ENCODE measurements around the gene PAFAH2.

Gene PAFAH2

DNA sequence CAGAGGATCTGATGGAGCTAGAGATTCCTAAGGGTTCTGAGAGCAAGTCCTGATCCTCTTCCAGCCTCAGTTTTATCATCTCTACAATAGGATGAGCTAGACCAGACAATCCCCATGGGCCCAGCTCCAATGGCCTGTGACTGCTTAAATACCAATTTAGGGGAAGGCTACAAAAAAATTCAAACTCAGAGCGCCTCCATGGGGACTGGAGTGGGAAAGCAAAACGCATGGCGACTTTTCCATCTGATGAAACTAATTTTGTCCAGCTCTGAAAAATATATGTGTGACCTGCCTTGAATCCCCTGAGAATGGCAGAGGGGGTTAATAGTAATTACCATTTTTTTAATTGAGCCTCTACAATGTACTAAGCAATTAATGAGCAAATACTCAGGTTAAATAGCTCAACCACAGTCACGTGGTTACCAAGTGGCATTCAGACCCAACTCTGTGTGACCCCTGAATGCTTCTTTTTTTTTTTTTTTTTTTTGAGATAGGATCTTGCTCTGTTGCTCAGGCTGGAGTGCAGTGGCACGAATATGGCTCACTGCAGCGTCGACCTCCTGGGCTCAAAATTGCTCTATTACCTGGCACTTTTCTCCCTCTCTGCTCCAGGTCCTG is 32.1 kb upstream of the PAFAH2 start:
- DNase-seq, result no peak

DNA sequence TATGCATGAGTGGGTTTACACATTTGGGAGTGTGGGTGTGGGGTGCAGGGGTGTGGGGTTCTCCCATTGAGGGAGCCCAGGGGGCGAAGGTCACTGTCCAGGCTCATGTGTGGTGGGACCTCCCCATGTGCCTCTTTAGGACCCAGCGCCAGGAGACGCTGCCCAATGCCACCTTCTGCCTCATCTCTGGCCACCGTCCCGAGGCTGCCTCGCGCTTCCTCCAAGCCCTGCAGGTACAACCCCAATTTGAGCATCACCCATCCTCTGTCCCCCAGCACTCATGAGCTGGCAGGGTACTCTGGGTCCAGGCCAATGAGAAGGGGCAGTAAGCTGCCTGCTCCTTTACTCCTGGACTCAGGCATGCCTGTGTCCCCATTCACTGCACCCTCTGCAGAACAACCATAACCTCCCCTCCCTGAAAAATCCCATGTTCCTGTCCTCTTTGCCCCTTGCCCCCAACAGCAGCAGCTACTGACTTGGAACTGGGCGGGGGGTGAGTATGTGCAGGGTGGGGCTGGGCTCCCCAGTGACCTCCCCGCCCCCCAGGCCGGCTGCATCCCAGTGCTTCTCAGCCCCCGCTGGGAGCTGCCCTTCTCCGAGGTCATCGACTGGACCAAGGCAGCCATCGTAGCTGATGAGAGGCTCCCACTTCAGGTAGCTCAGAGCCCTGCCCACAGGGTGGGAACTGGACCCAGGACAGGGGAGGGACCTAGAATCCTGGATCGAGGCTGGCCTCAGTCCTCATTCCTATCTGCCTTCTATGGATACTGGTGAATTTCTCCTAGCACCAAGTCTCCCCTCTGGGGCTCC is 31.4 kb upstream of the PAFAH2 start:
- DNase-seq, result no peak

DNA sequence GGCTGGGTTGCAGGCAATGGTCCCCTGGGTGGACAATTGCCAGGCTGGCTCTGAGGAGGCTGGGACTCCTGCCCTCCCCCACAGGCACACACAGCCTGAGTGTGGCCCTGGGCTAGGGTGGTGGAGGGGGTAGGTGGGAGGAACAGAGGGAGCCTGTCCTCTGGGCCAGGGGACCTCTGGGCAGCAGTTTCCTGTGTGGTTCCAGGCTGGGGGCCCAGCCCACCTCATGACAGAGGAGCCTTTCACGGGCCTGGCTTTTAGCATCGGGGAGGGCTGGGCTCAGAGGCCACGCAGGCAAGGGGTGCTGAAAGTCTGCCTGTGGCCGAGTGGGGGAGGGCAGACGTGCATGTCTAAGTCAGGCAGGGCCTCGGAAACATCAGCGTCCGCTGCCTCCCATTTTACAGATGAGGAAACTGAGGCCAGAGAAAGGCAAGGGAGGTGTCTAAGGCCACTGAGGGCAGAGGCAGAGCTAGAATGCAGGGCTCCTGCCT is 30.7 kb upstream of the PAFAH2 start:
- no peak for DNase-seq

DNA sequence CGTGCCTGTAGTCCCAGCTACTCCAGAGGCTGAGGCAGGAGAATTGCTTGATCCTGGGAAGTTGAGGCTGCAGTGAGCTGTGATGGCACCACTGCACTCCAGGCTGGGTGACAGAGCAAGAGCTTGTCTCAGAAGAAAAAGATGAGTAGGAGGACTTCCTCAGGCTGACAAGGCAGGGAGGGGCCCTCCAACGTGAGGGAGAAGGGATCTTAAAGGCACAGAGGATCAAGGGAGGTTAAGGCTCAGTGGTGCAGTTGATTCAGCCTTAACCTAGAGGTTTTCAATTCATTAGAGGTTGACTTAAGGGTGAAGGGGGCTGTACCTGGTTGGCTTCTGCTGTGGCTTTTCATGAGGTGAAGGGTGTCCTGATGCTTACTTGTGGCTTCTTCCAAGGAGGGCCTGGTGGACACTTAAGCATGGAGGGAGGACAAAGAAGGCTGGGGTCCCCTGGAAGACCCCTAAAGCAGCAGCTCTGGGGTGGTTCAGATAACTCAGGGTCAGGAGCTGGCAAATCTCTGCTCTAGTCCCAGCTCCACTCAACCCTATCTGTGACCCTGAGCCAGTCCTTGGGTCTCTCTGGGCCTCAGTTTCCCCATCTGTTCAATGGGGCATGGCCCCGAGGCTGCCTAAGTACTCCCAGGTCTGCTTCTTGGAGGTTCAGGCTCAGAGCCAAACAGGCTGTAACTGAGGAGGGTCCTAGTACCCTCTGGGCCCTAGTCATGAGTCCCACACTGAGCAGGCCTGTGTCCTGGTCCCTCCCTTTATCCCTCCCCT is 30.0 kb upstream of the PAFAH2 start:
- no peak for DNase-seq

DNA sequence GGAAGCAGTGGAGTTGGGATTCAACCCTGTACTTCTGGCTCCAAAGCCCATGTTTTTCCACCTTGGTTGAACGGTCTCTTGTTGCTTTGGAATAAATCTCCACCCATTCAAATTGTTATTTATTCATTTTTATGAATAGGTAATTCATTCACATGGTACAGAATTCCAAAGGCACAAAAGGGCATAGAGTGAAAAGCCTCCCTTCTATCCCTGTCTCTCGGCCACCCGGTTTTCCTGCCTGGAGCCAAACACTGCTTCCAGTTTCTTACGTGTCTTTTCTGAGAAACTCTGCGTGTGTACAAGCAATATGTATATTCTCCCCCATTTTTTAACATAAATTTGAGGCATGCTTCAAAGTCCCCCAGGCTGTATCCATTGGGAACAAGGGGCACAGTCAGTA is 27.7 kb upstream of the PAFAH2 start:
- no peak for DNase-seq

DNA sequence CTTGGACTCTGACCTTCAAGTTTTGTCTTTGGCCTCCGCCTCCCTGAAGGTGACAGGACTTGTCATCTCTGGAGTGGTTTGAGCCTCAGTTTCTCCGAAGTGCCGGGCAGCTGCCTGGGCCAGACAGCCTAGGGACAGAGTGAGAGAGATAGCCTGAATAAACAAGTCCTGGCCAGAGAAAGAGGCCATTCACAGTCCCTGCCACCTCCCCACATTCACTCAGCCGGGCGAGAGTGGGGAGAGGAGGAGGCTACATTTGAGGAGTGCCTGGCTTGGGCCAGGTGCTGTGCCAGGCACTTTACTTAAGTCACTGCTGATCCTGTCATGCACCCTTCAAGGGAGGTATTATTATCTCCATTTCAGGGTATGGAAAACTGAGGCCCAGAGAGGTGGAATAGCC is 27.2 kb upstream of the PAFAH2 start:
- DNase-seq, result no peak

DNA sequence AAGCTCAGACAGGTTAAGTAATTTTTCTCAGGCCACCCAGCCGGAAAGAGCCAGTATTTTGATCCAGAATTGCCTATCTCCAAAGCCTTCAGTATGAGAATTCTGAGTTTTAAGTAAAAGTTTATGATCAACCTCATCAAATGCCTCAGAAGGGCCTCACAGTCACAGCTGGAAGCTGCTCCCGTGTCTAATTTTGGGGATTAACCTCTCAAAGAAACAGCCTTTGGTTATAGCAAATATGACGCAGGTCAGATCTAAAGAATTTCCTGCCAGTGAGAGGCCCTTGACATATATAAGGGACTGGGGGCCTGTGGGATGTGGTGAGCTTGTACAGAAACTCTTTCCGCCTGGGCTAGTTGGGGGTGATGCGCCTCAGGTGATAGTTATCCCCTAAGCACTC is 26.0 kb upstream of the PAFAH2 start:
- DNase-seq, result no peak

DNA sequence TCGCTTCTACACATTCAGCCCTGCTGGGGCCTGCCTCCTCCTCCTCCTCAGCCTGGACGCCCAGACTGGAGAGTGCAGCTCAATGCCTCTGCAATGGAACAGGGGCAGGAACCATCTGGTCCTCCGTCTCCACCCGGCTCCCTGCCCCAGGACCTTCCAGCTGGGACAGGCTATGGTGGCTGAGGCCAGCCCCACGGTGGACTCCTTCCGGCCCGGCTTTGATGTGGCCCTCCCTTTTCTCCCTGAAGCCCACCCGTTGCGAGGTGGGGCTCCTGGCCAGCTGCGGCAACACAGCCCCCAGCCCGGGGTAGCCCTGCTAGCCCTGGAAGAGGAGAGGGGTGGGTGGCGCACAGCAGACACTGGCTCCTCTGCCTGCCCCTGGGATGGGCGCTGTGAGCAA is 25.1 kb upstream of the PAFAH2 start:
- DNase-seq, result no peak

DNA sequence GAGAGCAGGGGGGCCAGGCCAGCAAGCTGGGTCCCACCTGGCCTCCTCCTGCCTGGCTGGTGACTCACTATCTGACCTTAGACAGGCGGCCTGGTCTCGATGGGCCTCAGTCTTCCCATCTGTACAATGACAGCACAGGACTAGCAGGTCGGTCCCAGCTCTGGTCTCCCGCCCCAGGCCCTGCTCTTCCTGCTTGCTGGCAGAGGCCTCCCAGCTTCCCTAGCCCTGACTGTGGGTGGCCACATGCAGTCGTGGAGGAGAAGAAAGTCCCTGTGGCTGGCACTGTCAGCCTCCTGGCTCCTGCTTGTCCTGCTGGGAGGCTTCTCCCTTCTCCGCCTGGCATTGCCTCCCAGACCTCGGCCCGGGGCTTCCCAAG is 24.5 kb upstream of the PAFAH2 start:
- no peak for DNase-seq

DNA sequence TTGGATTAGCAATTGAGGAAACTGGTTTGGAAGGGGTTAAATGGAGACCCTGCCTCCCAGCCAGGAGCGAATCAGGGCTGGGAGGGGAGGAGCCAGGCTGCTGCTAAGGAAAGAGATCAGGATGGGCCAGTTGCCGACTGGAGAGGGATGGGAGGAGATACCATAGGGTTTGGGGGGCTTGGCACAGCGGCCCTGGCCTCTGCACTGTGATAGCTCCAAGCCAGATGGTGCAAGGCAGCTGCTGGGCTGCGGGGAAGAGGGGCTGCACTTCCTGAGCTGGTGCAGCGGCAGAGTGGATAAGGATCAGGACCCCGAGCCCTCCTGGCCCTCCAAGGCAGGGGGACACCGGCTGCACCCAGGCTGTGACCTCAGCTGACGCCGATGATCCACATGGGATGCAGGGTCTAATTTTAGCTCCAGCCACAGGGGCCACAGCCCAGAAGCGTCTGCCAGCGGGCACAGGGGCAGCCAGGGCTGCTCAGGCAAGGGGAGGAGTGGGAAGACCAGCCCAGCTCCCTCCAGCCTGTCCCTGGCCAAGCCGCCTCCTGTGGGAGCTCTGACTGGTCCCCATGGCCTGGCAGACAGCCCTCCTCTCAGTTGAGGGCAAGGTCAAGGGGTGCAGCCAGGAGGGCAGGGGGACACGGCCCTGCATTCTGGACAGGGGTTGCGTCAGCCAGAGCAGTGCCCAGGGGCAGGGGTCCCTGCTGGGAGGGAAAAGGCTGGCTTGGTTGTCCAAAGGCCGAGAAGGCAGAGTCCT is 24.0 kb upstream of the PAFAH2 start, which contains the start of gene EXTL1:
TSS of gene EXTL1 (plus strand) at position 129 of the 757 bp plus-strand sequence. CDS start 872 bp downstream, outside the sequence.
- no peak for DNase-seq

DNA sequence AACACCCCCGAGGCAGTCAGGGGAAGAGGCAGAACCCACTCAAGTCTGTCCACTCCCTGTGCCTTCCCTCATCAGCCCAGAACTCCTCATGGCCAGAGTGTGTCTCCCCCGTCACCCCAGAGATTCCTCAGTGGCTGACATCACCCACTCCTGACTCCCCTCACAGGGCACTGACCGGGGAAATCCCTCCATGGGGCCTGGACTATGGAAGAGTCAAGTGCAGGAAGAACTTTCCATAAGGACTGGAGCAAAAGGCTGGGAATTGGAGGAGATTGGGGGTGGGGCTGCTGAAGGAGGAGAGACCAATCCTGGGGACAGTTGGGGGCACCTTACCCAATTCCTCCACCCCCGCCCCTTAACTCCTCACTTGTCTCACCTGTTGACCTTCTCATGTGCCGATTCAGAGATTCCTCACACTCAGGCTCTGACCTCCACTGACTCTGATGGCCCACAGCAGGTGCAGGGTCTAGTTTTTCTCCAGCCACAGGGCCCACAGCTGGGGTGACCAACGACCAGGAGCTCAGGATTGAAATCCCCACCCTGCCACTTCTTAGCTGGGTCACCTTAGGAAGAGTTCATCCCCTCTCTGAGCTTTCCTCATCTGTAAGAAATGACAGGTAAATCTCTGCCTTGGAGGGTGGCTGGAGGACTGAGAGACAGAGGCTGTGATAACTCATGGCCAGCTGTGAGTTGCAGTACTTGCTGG is 23.2 kb upstream of the PAFAH2 start:
- DNase-seq, result no peak

DNA sequence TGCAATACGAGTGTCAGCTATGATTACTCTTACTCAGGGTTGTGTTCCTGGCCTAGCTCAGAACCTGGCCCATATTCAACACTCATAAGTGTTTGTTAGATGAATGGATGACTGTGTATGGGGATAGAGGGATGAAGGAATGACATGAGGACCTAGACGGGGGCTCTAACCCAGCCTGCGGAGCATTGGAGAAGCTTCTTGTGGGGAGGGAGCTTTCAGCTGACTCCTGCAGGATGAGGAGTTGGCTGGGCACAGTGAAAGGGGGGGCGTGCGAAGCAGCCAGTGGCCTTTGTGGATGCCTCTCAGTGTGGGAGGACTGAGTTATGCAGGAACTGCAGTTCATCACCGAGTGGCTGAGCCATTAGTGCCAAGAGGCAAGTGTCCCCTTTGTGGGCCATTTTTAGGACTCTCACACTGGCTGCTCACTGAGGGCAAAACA is 22.5 kb upstream of the PAFAH2 start:
- DNase-seq, result no peak

DNA sequence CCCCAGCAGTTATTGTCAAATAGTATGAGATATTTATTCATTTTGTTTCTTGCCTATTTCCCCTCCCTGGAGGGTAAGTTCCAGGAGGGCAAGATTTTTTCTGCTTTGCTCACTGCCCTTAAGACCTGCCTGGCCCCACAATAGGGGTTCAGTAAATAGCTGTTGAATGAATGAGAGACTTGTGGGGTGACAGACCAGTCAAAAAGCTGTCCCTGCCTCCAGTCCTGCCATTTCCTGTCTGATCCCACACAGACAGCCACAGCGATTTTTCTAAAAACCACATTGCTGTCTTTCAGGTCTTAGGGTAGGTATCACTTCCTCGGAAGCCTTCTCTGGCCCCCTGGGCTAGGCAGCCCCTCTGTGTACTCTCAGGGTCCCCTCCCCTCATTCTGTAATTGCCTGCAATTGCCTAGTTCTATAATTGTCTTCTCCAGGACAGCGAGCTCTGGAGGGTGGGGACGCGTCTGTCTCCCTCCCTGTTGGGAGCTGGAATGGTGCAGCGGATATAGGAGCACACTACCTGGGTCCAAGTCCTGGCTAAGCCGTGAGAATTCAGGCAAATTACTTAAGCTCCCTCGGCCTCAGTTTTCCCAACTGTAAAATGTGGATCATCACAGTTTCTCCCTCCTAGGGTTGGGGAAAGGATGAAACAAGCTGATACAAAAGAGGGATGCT is 21.9 kb upstream of the PAFAH2 start:
- no peak for DNase-seq

DNA sequence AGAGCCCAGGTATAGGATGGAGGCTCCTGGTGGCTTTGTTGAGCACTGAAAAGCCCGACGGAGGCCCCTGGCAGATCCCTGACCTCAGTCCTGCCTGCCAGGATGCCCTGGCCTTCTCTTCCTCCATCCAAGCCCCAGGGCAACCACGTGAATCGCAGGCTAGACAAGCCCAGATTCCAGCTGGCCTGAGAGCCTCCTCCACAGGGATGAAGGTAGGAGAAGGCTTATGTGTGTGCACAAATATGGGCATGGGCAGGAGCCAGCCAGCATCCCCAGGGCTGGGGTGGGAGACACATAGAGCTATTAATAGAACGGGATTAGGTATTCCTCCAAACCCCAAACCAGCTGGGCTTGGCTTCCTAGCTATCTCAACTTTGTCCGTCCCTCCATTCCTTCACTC is 19.7 kb upstream of the PAFAH2 start:
- DNase-seq, result no peak

DNA sequence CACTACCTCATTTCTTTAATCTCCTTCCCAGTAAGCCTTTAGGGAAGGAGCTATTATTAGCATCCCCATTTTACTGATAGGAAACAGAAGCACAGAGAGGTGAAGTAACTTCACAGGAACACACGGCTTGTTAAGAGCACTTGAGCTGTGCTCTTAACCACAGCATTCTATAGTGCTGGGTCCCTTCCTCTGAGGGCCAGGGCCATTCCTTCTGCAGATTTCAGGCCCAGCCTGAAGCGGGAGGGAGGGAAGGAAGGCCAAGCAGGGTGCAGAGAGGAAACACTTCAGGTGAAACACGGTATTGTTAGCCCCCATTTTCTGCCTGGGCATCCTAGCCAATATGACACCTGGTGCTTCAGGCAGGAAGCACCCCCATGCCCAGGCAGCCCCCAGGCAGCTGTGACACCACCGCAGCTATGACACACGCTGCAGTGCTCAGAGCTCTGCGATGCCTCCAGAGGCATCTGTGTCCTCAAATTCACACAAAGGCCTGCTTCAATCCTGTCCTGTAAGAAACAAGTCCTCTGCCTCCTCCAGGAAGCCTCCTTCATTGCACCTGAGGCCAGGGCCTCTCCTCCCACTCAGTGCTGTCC is 19.2 kb upstream of the PAFAH2 start:
- DNase-seq, result no peak

DNA sequence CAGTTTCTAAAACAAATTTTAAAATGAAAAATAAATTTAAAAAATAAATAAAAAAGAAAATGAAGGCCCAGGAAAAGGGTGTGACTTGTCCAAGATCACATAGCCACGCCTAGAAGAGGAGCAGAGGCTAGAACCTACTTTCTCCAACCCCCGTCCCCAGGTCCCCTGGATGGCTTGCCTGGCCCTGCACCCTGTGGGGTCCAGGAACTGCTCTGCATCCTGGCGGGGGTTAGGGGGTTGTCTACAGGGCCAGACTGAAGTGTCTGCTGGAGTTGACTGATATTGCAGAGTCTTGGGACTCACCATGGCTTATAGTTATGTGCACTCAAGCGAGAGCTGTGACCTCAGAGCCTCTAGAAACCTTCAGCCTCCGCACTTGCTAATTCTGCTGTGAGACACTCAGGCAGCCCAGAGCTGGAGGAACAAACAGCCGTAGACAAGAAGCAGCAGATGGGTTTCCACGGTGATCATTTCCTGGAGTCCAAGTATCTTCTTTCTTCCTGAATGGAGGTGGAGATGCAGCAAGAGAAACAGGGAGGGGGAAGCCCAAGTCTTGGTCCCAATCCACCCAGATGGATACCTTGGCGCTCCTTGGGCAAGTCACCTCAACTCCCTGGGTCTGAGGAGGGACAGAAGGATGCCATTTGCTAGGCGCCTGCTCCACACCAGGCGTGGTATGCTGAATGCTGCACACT is 18.5 kb upstream of the PAFAH2 start:
- DNase-seq, result no peak

DNA sequence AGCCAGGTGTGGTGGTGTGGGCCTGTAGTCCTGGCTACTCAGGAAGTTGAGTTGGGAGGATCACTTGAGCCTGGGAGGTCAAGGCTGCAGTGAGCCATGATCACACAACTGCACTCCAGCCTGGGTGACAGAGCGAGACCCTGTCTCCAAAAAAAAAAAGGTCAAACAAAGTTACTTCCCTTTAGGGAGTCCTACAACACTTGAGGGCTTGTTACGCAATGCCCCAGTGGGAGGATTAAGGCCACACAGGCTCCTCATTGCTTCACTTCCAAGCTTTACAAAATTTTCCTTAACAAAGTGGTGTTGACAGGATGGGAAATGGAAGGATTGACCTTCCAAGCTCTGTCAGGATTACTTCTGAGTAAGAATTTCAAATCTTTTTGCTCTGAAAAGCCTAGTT is 17.5 kb upstream of the PAFAH2 start:
- DNase-seq, result no peak

DNA sequence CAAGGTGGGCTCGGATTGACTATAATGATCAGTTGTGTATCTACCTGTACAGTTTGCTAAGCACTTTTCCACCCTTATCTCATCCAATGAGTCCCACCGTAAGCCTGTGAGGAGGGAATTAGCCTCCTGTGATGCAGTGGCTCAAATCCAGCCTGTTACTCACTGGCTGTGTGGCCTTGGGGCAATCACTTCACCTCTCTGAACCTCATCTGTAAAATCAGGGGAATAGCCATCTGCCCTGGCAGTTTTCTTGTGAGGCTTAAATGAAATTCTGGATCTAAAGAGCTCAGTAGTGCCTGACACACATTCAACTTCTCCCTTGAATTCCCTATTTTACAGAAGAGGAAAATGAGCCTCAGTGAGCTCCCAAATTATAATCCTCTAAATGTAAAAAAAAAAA is 16.3 kb upstream of the PAFAH2 start:
- no peak for DNase-seq

DNA sequence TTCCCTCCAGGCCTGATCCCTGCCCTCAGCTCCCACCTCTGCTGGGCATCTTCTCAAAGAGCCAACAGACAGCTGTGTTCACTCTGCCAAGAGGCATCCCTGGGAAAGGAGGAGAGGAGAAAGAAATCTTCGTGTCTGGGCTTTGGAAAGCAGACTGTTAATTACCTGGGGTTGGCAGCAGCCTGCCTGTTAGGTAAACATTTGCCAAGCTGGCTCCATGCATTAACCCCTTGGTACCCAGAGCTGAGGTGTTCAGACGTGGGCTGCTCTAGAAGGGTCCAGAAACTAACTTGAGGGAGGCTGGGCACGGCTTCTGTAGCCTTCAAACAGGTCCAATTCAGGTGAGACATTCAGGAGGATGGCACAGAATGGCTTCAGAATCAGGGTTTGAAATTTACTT is 15.0 kb upstream of the PAFAH2 start:
- no peak for DNase-seq

DNA sequence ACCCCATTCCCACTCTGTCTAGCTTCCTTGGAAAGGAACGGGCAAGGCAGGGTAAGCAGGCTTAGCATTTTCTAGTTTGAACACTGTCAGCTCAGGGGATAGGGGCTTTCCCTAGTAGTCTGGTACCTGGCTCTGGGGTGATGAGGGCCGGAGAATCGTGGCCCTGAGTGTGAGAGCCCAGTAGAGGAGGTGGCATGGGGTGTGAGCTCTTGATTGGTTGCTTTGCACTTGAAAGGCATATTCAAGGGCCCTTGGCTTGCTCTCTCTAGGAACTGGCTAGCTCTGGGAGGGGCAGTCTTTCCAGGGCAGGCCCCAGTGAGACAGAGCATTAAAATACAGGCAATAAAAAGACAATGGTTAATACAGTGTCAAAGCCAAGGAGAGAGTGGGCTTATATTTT is 13.0 kb upstream of the PAFAH2 start:
- DNase-seq, result no peak
